Measurements from ENCODE around the gene PDCL2. TPM values are rescaled to one million over a fixed set of nuclear protein-coding genes. Genes with fewer than 3 reads are reported as not detected.

Gene PDCL2
- polyA plus RNA-seq, 1 experiment = not detected

DNA sequence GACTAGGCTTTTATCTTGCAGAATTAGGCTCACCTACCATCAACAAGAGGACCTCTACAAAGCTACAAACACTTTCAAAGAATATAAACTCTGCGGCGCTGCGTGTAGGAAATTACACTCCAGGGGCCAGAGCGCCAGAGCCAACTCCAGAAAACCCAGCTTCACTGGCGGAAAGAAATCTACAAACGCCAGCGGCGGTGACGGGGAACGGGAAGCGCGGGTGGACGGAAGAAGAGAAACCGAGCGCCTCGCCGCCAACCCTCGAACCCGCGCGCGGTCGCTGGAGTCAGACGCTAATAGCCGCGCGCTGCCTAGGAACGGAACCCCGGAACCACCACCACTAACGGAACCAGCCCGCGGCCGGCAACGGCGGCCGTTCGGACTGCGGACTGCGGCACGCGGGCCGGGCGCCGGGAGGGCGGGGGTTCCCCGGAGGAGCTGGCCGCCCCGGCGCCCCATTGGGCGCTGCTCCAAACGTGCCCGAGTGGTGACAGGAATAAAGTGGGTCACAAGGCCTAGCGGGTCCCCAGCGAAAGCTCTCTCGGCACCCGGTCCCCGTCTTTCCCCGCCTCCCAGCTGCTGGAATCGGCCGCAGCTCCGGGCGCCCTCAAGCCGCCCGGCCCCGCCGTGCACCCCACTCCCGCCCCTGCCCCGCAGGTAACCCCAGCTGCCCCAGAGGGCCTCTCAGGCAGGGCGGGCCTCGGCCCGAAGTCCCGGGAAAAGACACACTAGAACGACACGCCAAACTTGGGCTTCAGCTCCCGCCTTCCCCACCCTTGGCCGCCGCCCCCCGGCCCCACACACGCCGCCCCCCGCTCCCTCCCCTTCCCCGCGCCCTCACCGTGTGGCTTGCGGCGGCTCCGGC is 46.2 kb downstream of the PDCL2 start:
- peak overlapping the region; percentile 83 for H3K27ac ChIP-seq (ENCODE audit: low read depth, low read length)
- DNase-seq (ENCODE audit: low read depth, low spot score) = no peak
- ChIA-PET CTCF (interaction anchor here (0.6 to 3.1 kb wide), 18 partner anchors 9 to 906 kb away, joined by 3 to 26 read pairs (median 4); partner anchors contain the start of gene SRD5A3), POLR2A (interaction anchor here (0.6 to 1.5 kb wide), 12 partner anchors 9 to 401 kb away, joined by 3 to 11 read pairs (median 3); partner anchors contain the start of gene TMEM165)
- TF ChIP-seq, protein P1, sequence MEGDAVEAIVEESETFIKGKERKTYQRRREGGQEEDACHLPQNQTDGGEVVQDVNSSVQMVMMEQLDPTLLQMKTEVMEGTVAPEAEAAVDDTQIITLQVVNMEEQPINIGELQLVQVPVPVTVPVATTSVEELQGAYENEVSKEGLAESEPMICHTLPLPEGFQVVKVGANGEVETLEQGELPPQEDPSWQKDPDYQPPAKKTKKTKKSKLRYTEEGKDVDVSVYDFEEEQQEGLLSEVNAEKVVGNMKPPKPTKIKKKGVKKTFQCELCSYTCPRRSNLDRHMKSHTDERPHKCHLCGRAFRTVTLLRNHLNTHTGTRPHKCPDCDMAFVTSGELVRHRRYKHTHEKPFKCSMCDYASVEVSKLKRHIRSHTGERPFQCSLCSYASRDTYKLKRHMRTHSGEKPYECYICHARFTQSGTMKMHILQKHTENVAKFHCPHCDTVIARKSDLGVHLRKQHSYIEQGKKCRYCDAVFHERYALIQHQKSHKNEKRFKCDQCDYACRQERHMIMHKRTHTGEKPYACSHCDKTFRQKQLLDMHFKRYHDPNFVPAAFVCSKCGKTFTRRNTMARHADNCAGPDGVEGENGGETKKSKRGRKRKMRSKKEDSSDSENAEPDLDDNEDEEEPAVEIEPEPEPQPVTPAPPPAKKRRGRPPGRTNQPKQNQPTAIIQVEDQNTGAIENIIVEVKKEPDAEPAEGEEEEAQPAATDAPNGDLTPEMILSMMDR (IDR thresholded peaks at IDR 0.05; ENCODE audit: low read depth, low read length) = no peak
- peaks cover 4% of the 10 kb centered on the region; the same call in 1 of the 2 replicates for H3K9me3 ChIP-seq (ENCODE audit: control insufficient read depth, insufficient read depth, low read length)
- H3K4me3 ChIP-seq (ENCODE audit: low read depth, low read length) = peak overlapping the region; percentile 82
- no peaks in the 10 kb centered on the region for H3K27me3 ChIP-seq (ENCODE audit: control insufficient read depth, insufficient read depth, low read length)

DNA sequence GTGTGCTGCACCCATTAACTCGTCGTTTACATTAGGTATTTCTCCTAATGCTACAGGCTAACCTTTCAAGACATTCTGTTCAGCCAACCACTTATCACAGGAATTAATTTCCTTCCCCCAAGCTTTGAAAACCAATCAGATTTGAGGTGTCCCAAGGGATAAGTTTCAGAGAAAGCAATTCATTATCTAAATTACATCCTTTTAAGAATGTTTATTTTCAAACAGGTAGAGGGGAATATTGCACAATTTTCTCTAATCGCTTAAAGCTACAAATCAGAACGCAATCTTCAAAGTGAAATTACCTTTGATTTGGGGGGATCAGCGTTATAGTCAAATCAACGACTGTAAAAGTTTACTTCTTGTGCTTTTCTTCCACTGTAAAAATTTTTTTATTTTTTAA is 46.9 kb downstream of the PDCL2 start:
- ChIA-PET CTCF (interaction anchor here (1.0 to 3.1 kb wide), 4 partner anchors 46 to 223 kb away, joined by 3 to 26 read pairs (median 5); partner anchors contain the start of gene SRD5A3), POLR2A (interaction anchor here (0.7 to 1.5 kb wide), 5 partner anchors 59 to 149 kb away, joined by 3 to 11 read pairs (median 4); partner anchors contain the start of gene TMEM165)
- DNase-seq (ENCODE audit: low read depth, low spot score) = no peak
- peak overlapping the region; percentile 82 for H3K4me3 ChIP-seq (ENCODE audit: low read depth, low read length)
- TF ChIP-seq, protein P1 (IDR thresholded peaks at IDR 0.05; ENCODE audit: low read depth, low read length) = no peak
- peak overlapping the region; percentile 83 for H3K27ac ChIP-seq (ENCODE audit: low read depth, low read length)
- no peaks in the 10 kb centered on the region for H3K27me3 ChIP-seq (ENCODE audit: control insufficient read depth, insufficient read depth, low read length)
- peaks cover 4% of the 10 kb centered on the region; the same call in 1 of the 2 replicates for H3K9me3 ChIP-seq (ENCODE audit: control insufficient read depth, insufficient read depth, low read length)

DNA sequence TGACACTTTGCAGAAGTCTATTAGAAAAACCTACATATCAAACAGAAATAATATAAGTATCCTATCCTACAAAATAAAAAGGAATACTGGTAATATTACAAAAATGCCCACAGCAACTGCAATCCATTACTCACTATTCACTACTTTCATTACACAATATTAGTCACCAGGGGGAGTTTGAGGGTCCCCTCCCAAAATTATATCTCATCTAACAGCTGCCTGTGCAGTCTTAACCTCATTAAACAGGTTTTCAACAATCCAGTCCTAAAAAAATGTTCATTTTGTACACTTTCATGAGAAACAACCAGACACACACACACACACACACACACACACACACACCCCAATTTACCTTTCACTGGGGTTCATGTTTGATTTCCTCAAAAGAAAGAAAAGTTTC is 48.2 kb downstream of the PDCL2 start:
- Histone ChIP-seq H3K27ac (ENCODE audit: low read depth, low read length) (no peak overlapping the region), H3K9me3 (ENCODE audit: control insufficient read depth, insufficient read depth, low read length) (peaks cover 4% of the 10 kb centered on the region), H3K27me3 (ENCODE audit: control insufficient read depth, insufficient read depth, low read length) (no peaks in the 10 kb centered on the region), H3K4me3 (ENCODE audit: low read depth, low read length) (no peak overlapping the region)
- CTCF ChIA-PET = interaction anchor here (1.0 kb wide), 1 partner anchor 98 kb away, joined by 3 read pairs; no protein-coding TSS in a partner anchor
- POLR2A ChIA-PET = no interaction called here
- TF ChIP-seq, protein P1 (IDR thresholded peaks at IDR 0.05; ENCODE audit: low read depth, low read length) = no peak
- no peak for DNase-seq (ENCODE audit: low read depth, low spot score)

DNA sequence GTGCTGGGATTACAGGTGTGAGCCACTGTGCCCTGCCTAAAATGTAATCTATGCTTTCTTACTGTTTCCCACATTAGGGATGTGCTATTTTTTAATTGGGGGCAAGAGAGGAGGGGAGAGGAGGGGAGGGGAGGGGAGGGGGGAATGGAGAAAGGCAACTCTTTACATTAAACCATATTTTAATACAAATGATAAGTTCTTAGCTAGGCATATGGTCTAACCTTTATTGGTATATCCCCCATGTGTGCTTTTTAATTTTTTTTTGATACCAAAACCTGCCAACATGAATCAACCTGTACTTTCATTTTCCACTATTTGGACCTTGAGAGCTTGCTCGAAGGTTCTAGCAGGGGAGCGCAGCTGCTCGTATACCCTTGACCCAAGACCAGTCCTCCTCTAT is 51.8 kb downstream of the PDCL2 start:
- Histone ChIP-seq H3K27me3 (ENCODE audit: control insufficient read depth, insufficient read depth, low read length) (no peaks in the 10 kb centered on the region), H3K27ac (ENCODE audit: low read depth, low read length) (no peak overlapping the region), H3K4me3 (ENCODE audit: low read depth, low read length) (no peak overlapping the region), H3K9me3 (ENCODE audit: control insufficient read depth, insufficient read depth, low read length) (no peaks in the 10 kb centered on the region; the same call in 1 of the 2 replicates)
- ChIA-PET POLR2A (no interaction called here), CTCF (interaction anchor here (0.8 kb wide), 1 partner anchor 194 kb away, joined by 5 read pairs; the partner anchor contains the start of gene SRD5A3)
- no peak for DNase-seq (ENCODE audit: low read depth, low spot score)
- TF ChIP-seq, protein P1 (IDR thresholded peaks at IDR 0.05; ENCODE audit: low read depth, low read length) = no peak

DNA sequence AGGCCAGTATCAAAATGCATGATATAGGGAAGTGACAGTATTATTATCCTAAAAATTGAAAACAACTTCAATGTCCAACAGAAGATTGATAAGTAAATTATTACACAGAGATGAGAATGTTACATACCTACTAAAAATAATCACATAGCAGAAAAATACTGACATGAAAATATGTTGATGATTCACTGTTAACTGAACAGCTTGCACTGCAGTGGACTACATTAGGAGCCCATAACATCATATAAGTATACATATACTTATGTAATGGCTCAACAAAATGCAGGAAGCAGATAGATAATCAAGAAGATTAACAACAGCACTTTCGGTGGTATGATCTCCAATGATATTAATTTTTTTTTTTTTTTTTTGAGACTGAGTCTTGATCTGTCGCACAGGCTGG is 52.4 kb downstream of the PDCL2 start:
- Histone ChIP-seq H3K27ac (ENCODE audit: low read depth, low read length) (no peak overlapping the region), H3K27me3 (ENCODE audit: control insufficient read depth, insufficient read depth, low read length) (no peaks in the 10 kb centered on the region), H3K4me3 (ENCODE audit: low read depth, low read length) (no peak overlapping the region), H3K9me3 (ENCODE audit: control insufficient read depth, insufficient read depth, low read length) (no peaks in the 10 kb centered on the region; the same call in 1 of the 2 replicates)
- TF ChIP-seq, protein P1 (IDR thresholded peaks at IDR 0.05; ENCODE audit: low read depth, low read length) = no peak
- ChIA-PET POLR2A (interaction anchor here (0.7 kb wide), 1 partner anchor 21 kb away, joined by 4 read pairs; no protein-coding TSS in a partner anchor), CTCF (no interaction called here)
- DNase-seq (ENCODE audit: low read depth, low spot score) = no peak
